Neural crest cell (in vitro differentiated cells): Measurements from ENCODE around the gene FANCB. TPM values are rescaled to one million over a fixed set of nuclear protein-coding genes. Genes with fewer than 3 reads are reported as not detected.
A peak's percentile ranks its signal among the peaks of the same experiment; 100 is the strongest.

Experiments used
- DNase-seq: peaks from one replicate; pipeline ENCODE4 v3.0.0; 2021; ENCODE audit warnings: low read depth, mixed read lengths, low spot score
- H3K27ac Mint-ChIP-seq: one replicate; pipeline ENCODE4 v1.8.0; 2021; ENCODE audit warnings: mild to moderate bottlenecking, mixed read lengths; ENCODE audit not compliant: unreplicated experiment
- H3K27me3 Mint-ChIP-seq: 2 replicates; pipeline ENCODE4 v1.8.0; 2021; ENCODE audit warnings: low read depth, mild to moderate bottlenecking, mixed read lengths
- H3K36me3 Mint-ChIP-seq: 2 replicates; pipeline ENCODE4 v1.8.0; 2021; ENCODE audit warnings: low read depth, mild to moderate bottlenecking, mixed read lengths
- H3K4me1 Mint-ChIP-seq: 2 replicates; pipeline ENCODE4 v1.8.0; 2021; ENCODE audit warnings: mixed read lengths
- H3K4me3 Mint-ChIP-seq: one replicate; pipeline ENCODE4 v1.8.0; 2021; ENCODE audit warnings: mild to moderate bottlenecking, mixed read lengths
- H3K9me3 Mint-ChIP-seq: 2 replicates; pipeline ENCODE4 v1.8.0; 2021; ENCODE audit warnings: mixed read lengths
- total RNA-seq: library from RNA; stranded (reverse); gene quantifications from 2 replicates; pipeline ENCODE4 v1.2.1, GENCODE V29; 2021
- TF ChIP-seq, protein P1 (sequence below): fragments of 200-600 bp; sonication (generic); conservative IDR thresholded peaks from 2 replicates; pipeline ENCODE4 v1.5.0; 2021; ENCODE audit warnings: antibody characterized with exemption, mild to moderate bottlenecking

FANCB gene
- total RNA-seq, 1 donor from 2014 or later, result 16.1 TPM

- Mint-ChIP-seq H3K27ac (no peak overlapping the region), H3K36me3 (peaks cover 21% of the 10 kb centered on the region), H3K27me3 (no peaks in the 10 kb centered on the region), H3K4me3 (peak overlapping the region; percentile 92), H3K9me3 (peaks cover 9% of the 10 kb centered on the region), H3K4me1 (peaks cover 28% of the 10 kb centered on the region)
- TF ChIP-seq, protein P1, sequence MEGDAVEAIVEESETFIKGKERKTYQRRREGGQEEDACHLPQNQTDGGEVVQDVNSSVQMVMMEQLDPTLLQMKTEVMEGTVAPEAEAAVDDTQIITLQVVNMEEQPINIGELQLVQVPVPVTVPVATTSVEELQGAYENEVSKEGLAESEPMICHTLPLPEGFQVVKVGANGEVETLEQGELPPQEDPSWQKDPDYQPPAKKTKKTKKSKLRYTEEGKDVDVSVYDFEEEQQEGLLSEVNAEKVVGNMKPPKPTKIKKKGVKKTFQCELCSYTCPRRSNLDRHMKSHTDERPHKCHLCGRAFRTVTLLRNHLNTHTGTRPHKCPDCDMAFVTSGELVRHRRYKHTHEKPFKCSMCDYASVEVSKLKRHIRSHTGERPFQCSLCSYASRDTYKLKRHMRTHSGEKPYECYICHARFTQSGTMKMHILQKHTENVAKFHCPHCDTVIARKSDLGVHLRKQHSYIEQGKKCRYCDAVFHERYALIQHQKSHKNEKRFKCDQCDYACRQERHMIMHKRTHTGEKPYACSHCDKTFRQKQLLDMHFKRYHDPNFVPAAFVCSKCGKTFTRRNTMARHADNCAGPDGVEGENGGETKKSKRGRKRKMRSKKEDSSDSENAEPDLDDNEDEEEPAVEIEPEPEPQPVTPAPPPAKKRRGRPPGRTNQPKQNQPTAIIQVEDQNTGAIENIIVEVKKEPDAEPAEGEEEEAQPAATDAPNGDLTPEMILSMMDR, result no peak
- DNase-seq, result no peak
Measured at GRCh38 chrX:14872355-14872754, 514 bp downstream of the FANCB start.

- TF ChIP-seq, protein P1, result no peak
- Mint-ChIP-seq H3K4me1 (peaks cover 28% of the 10 kb centered on the region), H3K27me3 (no peaks in the 10 kb centered on the region), H3K27ac (no peak overlapping the region), H3K4me3 (peak overlapping the region; percentile 92), H3K9me3 (peaks cover 13% of the 10 kb centered on the region), H3K36me3 (peaks cover 22% of the 10 kb centered on the region)
- no peak for DNase-seq
Measured at GRCh38 chrX:14871767-14872166, 1.1 kb downstream of the FANCB start.

GRCh38 chrX:14865201-14865600, 7.7 kb downstream of the FANCB start:
- H3K4me1 Mint-ChIP-seq, result peaks cover 4% of the 10 kb centered on the region
- H3K27me3 Mint-ChIP-seq, result no peaks in the 10 kb centered on the region
- peaks cover 34% of the 10 kb centered on the region for H3K36me3 Mint-ChIP-seq
- H3K4me3 Mint-ChIP-seq, result no peak overlapping the region
- no peak overlapping the region for H3K27ac Mint-ChIP-seq
- H3K9me3 Mint-ChIP-seq, result peaks cover 16% of the 10 kb centered on the region
- no peak for DNase-seq
- TF ChIP-seq, protein P1, result no peak

- Mint-ChIP-seq H3K27ac (no peak overlapping the region), H3K9me3 (peaks cover 16% of the 10 kb centered on the region), H3K4me1 (peaks cover 4% of the 10 kb centered on the region), H3K4me3 (no peak overlapping the region), H3K36me3 (peaks cover 34% of the 10 kb centered on the region), H3K27me3 (no peaks in the 10 kb centered on the region)
- TF ChIP-seq, protein P1, result no peak
- no peak for DNase-seq
Measured at GRCh38 chrX:14864631-14865030, 8.2 kb downstream of the FANCB start.

DNA sequence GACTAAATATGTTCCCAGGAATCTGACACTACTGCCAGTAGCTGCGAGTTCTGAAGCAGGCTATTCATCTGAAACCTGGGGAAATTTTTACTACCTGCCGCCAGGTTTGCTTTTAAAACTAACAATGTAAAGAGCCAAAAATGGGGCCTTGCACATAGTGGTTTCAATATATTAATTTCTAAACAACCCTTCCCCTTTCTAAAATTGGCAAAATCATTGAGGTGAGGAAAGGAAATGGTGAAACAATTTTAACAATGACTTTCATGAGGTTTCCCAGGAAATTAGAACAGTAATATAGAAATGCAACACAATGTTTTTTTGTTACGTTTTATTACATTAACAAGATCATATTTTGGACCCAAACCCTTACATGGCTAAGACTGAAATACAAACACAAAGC, 21.3 kb downstream of the FANCB start:
- DNase-seq, result no peak
- Mint-ChIP-seq H3K27ac (no peak overlapping the region), H3K9me3 (peaks cover 2% of the 10 kb centered on the region), H3K4me3 (no peak overlapping the region), H3K36me3 (peaks cover 25% of the 10 kb centered on the region), H3K27me3 (no peaks in the 10 kb centered on the region), H3K4me1 (no peaks in the 10 kb centered on the region)
- TF ChIP-seq, protein P1, result no peak

- TF ChIP-seq, protein P1, result no peak
- H3K27ac Mint-ChIP-seq, result no peak overlapping the region
- H3K36me3 Mint-ChIP-seq, result peaks cover 18% of the 10 kb centered on the region
- peaks cover 5% of the 10 kb centered on the region for H3K9me3 Mint-ChIP-seq
- no peak for DNase-seq
- no peaks in the 10 kb centered on the region for H3K4me1 Mint-ChIP-seq
- H3K27me3 Mint-ChIP-seq, result no peaks in the 10 kb centered on the region
- no peak overlapping the region for H3K4me3 Mint-ChIP-seq
Measured at GRCh38 chrX:14843666-14844065, 29.2 kb downstream of the FANCB start.
